ENCODE data around the gene SLC25A22. TPM values are rescaled to one million over a fixed set of nuclear protein-coding genes. Genes with fewer than 3 reads are reported as not detected.

Gene SLC25A22
- total RNA-seq, 4 donors from 2014 or later, result 6.0 to 28.3 (median 9.7) TPM

DNA sequence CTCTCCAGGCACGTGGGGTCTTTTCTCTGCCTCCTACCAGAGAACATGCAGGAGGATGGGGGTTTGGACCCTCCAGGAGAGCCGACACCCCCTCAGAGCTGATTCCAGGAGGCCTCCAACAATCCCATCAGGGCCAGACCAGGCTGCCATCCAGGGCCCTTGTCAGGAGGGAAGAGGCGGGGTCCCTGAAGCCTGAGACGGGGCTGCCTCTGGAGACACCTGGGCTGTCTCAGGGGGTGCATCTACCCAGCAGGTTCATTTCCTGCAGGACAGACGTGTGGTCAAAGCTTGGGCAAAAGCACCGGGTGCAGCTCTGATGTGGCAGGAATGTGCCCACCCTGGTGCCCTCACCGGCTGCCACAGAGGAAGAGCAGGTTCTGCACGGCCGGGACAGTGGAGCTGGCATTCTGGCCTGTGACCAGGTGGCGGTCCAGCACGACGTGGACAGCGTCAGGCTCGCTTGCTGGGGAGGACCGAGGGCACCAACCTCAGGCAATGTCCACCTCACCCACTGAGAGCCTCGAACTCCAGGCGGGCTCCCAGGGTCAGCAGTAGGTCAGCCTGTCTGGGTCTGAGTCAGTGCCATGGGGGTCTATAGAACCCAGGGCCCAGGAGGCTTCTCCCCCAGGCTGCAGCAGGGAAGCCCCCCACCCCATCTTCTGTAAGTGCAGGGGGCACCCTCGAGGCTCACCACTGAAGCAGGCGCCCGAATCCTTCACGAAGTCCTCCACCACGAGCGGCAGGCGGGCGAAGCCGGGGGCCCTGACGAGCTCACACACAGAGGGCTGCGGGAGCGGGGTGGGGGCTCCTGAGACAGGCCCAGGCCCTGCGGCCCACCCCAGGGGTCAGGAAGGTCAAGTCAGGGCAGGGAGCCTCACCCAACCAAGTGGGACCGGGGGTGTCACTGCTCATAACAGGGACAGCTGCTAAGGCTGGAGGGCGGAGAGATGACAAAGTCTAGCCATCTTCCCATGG is 27.2 kb downstream of the SLC25A22 start:
- 95% methylated on average over 32 of the region's 32 CpGs; no CpG with 5 or more reads in 1 of the 2 donors for WGBS, 2 donors (ENCODE audit: low coverage in 1 of 2)
- intact Hi-C loops (cut with DNase I; ENCODE audit: low total_unique reads) (no loop called here), in situ Hi-C loops (cut with MboI; ENCODE audit: low pct_ligation_motif_present in 1 of 4, low pct_unique_long_range_greater_than_20kb in 1 of 4, low sequenced_read_pairs in 3 of 4) (no loop called here)
- Histone ChIP-seq H3K27me3 (no peaks in the 10 kb centered on the region), H3K4me1 (peaks cover 9 to 12% (median 10%) of the 10 kb centered on the region in 4 donors), H3K4me3 (no peak overlapping the region), H3K9me3 (no peaks in the 10 kb centered on the region), H3K36me3 (peaks cover 0 to 16% (median 0%) of the 10 kb centered on the region in 4 donors), H3K27ac (no peak overlapping the region)
- TF ChIP-seq EP300 (IDR thresholded peaks at IDR 0.05; ENCODE audit: low read depth) (no peak), POLR2A (IDR thresholded peaks at IDR 0.05) (no peak)
- DNase-seq, result no peak

DNA sequence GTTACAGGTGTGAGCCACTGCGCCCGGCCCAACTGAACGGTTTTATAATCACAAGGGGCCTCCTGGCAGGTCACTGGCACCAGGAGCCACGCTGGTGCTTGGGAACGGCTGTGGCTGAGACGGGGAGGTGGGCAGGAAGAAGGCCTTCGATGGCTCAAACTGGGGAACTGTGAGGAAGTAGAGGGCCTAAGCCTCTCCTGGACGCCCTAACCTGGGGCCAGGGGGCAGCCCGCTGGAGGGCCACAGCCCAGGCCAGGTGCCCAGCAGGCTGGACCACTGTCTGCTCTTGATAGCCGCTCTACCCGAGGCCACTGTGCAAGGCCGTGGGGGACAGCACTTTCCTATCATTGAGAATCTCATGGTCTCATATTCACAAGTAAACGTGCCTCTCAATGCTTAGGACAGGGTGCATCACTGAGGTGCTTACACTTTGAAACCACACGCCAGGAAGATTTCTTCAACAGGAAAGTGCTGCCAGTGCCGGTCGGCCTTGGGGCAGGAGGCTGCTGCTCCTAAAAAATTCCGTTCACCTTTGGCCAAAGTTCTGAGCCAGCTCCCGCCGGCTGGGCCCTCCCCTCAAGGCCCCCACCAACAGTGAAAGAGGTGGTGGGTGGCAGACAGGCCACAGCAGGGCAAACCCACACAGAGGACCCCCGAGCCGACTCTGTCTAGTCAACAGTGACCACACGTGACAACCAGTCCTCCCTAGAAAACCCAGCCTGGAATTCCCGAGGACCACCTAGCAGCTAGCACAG is 28.0 kb downstream of the SLC25A22 start:
- no peaks in the 10 kb centered on the region for H3K27me3 ChIP-seq
- in situ Hi-C loops (cut with MboI; ENCODE audit: low pct_ligation_motif_present in 1 of 4, low pct_unique_long_range_greater_than_20kb in 1 of 4, low sequenced_read_pairs in 3 of 4) (no loop called here), intact Hi-C loops (cut with DNase I; ENCODE audit: low total_unique reads) (no loop called here)
- peaks cover 0 to 16% (median under 1%) of the 10 kb centered on the region in 4 donors for H3K36me3 ChIP-seq
- no peak for TF ChIP-seq POLR2AphosphoS5 (IDR thresholded peaks at IDR 0.05)
- TF ChIP-seq, protein P1, sequence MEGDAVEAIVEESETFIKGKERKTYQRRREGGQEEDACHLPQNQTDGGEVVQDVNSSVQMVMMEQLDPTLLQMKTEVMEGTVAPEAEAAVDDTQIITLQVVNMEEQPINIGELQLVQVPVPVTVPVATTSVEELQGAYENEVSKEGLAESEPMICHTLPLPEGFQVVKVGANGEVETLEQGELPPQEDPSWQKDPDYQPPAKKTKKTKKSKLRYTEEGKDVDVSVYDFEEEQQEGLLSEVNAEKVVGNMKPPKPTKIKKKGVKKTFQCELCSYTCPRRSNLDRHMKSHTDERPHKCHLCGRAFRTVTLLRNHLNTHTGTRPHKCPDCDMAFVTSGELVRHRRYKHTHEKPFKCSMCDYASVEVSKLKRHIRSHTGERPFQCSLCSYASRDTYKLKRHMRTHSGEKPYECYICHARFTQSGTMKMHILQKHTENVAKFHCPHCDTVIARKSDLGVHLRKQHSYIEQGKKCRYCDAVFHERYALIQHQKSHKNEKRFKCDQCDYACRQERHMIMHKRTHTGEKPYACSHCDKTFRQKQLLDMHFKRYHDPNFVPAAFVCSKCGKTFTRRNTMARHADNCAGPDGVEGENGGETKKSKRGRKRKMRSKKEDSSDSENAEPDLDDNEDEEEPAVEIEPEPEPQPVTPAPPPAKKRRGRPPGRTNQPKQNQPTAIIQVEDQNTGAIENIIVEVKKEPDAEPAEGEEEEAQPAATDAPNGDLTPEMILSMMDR (IDR thresholded peaks at IDR 0.05), result no peak
- no peak for TF ChIP-seq POLR2A (IDR thresholded peaks at IDR 0.05)
- no peak for TF ChIP-seq EP300 (IDR thresholded peaks at IDR 0.05; ENCODE audit: low read depth)
- H3K4me1 ChIP-seq, result peaks cover under 1 to 3% (median 2%) of the 10 kb centered on the region in 4 donors
- no peak overlapping the region for H3K27ac ChIP-seq
- 92% methylated on average over 23 of the region's 23 CpGs; no CpG with 5 or more reads in 1 of the 2 donors for WGBS, 2 donors (ENCODE audit: low coverage in 1 of 2)
- H3K9me3 ChIP-seq, result no peaks in the 10 kb centered on the region
- no peak overlapping the region for H3K4me3 ChIP-seq
- no peak for DNase-seq

DNA sequence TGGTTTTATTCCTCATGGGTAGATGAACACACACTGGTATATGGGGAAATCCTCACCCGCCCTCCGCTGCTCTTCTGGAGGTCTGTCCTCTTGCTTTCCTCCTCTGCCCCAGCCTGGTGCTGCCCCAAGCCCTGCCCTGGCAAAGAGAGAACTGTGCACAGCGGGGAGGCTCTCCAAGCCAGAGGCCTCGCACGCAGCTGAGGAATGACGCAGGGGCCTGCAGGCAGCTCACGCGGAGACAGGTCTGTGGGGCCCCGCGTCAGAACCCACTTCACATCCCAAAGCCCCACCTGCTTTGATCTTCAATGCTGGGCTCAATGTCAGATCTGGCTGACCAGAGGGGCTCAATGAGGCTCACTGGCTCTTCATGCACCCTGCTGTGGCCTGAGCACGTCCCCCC is 30.8 kb downstream of the SLC25A22 start:
- H3K4me1 ChIP-seq, result peaks cover 3 to 12% (median 11%) of the 10 kb centered on the region in 4 donors
- intact Hi-C loops (cut with DNase I; ENCODE audit: low total_unique reads) (no loop called here), in situ Hi-C loops (cut with MboI; ENCODE audit: low pct_ligation_motif_present in 1 of 4, low pct_unique_long_range_greater_than_20kb in 1 of 4, low sequenced_read_pairs in 3 of 4) (no loop called here)
- no peak for DNase-seq
- H3K27ac ChIP-seq, result no peak overlapping the region
- H3K4me3 ChIP-seq, result no peak overlapping the region
- H3K9me3 ChIP-seq, result no peaks in the 10 kb centered on the region
- TF ChIP-seq, protein P1 (IDR thresholded peaks at IDR 0.05), result no peak
- no peak for TF ChIP-seq POLR2AphosphoS5 (IDR thresholded peaks at IDR 0.05)
- no peak for TF ChIP-seq EP300 (IDR thresholded peaks at IDR 0.05; ENCODE audit: low read depth)
- no peak for TF ChIP-seq POLR2A (IDR thresholded peaks at IDR 0.05)
- H3K27me3 ChIP-seq, result no peaks in the 10 kb centered on the region
- 95 to 100% methylated on average over 1 to 11 of the region's 11 CpGs for WGBS, 2 donors (ENCODE audit: low coverage in 1 of 2)
- peaks cover 0 to 30% (median 11%) of the 10 kb centered on the region in 4 donors for H3K36me3 ChIP-seq

DNA sequence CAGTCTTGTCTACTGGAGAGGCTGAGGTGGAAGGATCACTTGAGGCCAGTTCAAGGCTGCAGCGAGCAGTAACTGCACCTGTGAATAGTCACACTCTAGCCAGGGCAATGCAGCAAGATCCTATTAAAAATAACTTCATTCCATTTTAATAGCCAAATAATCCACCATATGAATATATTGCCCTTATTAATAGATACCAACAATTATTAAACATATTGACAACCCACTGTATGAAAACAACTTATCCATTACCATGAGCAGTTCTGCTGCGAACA is 31.2 kb downstream of the SLC25A22 start:
- WGBS, 2 donors (ENCODE audit: low coverage in 1 of 2), result 69 to 98% methylated on average over 2 of the region's 2 CpGs
- DNase-seq, result no peak
- H3K4me1 ChIP-seq, result peaks cover 3 to 13% (median 11%) of the 10 kb centered on the region in 4 donors
- no peak overlapping the region for H3K4me3 ChIP-seq
- H3K27me3 ChIP-seq, result no peaks in the 10 kb centered on the region
- peaks cover 0 to 30% (median 11%) of the 10 kb centered on the region in 4 donors for H3K36me3 ChIP-seq
- in situ Hi-C loops (cut with MboI; ENCODE audit: low pct_ligation_motif_present in 1 of 4, low pct_unique_long_range_greater_than_20kb in 1 of 4, low sequenced_read_pairs in 3 of 4) (no loop called here), intact Hi-C loops (cut with DNase I; ENCODE audit: low total_unique reads) (no loop called here)
- TF ChIP-seq, protein P1 (IDR thresholded peaks at IDR 0.05), result no peak
- TF ChIP-seq EP300 (IDR thresholded peaks at IDR 0.05; ENCODE audit: low read depth) (no peak), POLR2AphosphoS5 (IDR thresholded peaks at IDR 0.05) (no peak), POLR2A (IDR thresholded peaks at IDR 0.05) (no peak)
- H3K9me3 ChIP-seq, result no peaks in the 10 kb centered on the region
- H3K27ac ChIP-seq, result no peak overlapping the region
